IMR-90 (cell line): Measurements from ENCODE around the gene RIPOR3.

Source experiments
- BHLHE40 ChIP-seq: fragments of 150-350 bp; IDR thresholded peaks from 2 replicates; pipeline ENCODE4 v1.6.1; 2016; ENCODE audit warnings: mild to moderate bottlenecking, low read depth, low read length
- CEBPB ChIP-seq: IDR thresholded peaks from 2 replicates; pipeline ENCODE4 v1.6.1; 2012; ENCODE audit warnings: low read depth, low read length, improper control_type of control experiment
- CHD1 ChIP-seq: IDR thresholded peaks from 2 replicates; pipeline ENCODE4 v1.6.1; 2012; ENCODE audit warnings: low read depth, low read length, improper control_type of control experiment
- MAFK ChIP-seq: IDR thresholded peaks from 2 replicates; pipeline ENCODE4 v1.6.1; 2012; ENCODE audit warnings: low read depth, low read length, improper control_type of control experiment
- POLR2A ChIP-seq: IDR thresholded peaks from 2 replicates; pipeline ENCODE4 v1.6.1; 2012; ENCODE audit warnings: mild to moderate bottlenecking, low read depth, low read length
- RFX5 ChIP-seq: IDR thresholded peaks from 2 replicates; pipeline ENCODE4 v1.8.0; 2012; ENCODE audit warnings: low read depth, mild to moderate bottlenecking, low read length, moderate library complexity
- SMC3 ChIP-seq: fragments of 150-350 bp; IDR thresholded peaks from 2 replicates; pipeline ENCODE4 v1.6.1; 2016; ENCODE audit warnings: low read depth, mild to moderate bottlenecking, antibody characterized with exemption, low read length, moderate library complexity
- TF ChIP-seq, protein P1 (sequence below): conservative IDR thresholded peaks from 2 replicates; pipeline ENCODE4 v1.5.1; 2012; ENCODE audit warnings: mild to moderate bottlenecking, low read depth, low read length, improper control_type of control experiment
- TF ChIP-seq, protein P2 (sequence below): fragments of 150-350 bp; IDR thresholded peaks from 2 replicates; pipeline ENCODE4 v1.6.1; 2016; ENCODE audit warnings: low read depth, mild to moderate bottlenecking, low read length, moderate library complexity, borderline replicate concordance
- TF ChIP-seq, protein P3 (sequence below): fragments of 150-350 bp; IDR thresholded peaks from 2 replicates; pipeline ENCODE4 v1.6.1; 2017; ENCODE audit warnings: mild to moderate bottlenecking, antibody characterized with exemption, low read length, low read depth

DNA sequence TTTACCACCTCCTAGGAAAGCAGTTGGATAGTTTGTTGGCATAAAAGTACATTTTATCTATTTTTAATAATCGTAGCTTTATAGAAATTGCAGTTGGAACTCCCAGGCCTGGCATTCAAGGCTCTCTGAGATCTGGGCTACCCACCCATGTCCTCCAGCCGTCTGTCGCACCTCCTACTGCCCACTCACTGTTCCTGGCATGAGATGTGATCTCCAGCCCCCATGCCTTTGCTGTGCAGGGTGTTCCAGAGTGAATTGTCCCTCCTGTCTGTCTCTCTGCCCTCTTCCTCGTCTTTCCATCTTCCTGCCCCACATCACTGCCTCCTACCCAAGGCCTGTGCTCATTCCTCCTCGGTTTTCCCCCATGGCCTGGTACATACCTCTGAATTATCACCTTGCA is 130.5 kb downstream of the RIPOR3 start:
- no peak for TF ChIP-seq POLR2A
- TF ChIP-seq, protein P1, sequence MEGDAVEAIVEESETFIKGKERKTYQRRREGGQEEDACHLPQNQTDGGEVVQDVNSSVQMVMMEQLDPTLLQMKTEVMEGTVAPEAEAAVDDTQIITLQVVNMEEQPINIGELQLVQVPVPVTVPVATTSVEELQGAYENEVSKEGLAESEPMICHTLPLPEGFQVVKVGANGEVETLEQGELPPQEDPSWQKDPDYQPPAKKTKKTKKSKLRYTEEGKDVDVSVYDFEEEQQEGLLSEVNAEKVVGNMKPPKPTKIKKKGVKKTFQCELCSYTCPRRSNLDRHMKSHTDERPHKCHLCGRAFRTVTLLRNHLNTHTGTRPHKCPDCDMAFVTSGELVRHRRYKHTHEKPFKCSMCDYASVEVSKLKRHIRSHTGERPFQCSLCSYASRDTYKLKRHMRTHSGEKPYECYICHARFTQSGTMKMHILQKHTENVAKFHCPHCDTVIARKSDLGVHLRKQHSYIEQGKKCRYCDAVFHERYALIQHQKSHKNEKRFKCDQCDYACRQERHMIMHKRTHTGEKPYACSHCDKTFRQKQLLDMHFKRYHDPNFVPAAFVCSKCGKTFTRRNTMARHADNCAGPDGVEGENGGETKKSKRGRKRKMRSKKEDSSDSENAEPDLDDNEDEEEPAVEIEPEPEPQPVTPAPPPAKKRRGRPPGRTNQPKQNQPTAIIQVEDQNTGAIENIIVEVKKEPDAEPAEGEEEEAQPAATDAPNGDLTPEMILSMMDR, result no peak
- no peak for TF ChIP-seq CHD1
- no peak for TF ChIP-seq SMC3
- TF ChIP-seq, protein P2, sequence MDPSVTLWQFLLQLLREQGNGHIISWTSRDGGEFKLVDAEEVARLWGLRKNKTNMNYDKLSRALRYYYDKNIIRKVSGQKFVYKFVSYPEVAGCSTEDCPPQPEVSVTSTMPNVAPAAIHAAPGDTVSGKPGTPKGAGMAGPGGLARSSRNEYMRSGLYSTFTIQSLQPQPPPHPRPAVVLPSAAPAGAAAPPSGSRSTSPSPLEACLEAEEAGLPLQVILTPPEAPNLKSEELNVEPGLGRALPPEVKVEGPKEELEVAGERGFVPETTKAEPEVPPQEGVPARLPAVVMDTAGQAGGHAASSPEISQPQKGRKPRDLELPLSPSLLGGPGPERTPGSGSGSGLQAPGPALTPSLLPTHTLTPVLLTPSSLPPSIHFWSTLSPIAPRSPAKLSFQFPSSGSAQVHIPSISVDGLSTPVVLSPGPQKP, result no peak
- no peak for TF ChIP-seq BHLHE40
- TF ChIP-seq, protein P3, sequence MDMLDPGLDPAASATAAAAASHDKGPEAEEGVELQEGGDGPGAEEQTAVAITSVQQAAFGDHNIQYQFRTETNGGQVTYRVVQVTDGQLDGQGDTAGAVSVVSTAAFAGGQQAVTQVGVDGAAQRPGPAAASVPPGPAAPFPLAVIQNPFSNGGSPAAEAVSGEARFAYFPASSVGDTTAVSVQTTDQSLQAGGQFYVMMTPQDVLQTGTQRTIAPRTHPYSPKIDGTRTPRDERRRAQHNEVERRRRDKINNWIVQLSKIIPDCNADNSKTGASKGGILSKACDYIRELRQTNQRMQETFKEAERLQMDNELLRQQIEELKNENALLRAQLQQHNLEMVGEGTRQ, result no peak
- no peak for TF ChIP-seq CEBPB
- no peak for TF ChIP-seq MAFK
- no peak for TF ChIP-seq RFX5
